Neural crest cell (in vitro differentiated cells): ENCODE results near the gene SCN8A. TPM values are rescaled to one million over a fixed set of nuclear protein-coding genes. Genes with fewer than 3 reads are reported as not detected.
"Not testable (repeated sequence)": the region's sequence is repeated elsewhere in the genome, so short reads cannot be mapped to it uniquely, and the experiment has no call there.

ENCODE experiments used
- DNase-seq: peaks from one replicate; pipeline ENCODE4 v3.0.0; 2021; ENCODE audit warnings: low read depth, mixed read lengths, low spot score
- H3K27ac Mint-ChIP-seq: one replicate; pipeline ENCODE4 v1.8.0; 2021; ENCODE audit warnings: mild to moderate bottlenecking, mixed read lengths; ENCODE audit not compliant: unreplicated experiment
- H3K27me3 Mint-ChIP-seq: 2 replicates; pipeline ENCODE4 v1.8.0; 2021; ENCODE audit warnings: low read depth, mild to moderate bottlenecking, mixed read lengths
- H3K36me3 Mint-ChIP-seq: 2 replicates; pipeline ENCODE4 v1.8.0; 2021; ENCODE audit warnings: low read depth, mild to moderate bottlenecking, mixed read lengths
- H3K4me1 Mint-ChIP-seq: 2 replicates; pipeline ENCODE4 v1.8.0; 2021; ENCODE audit warnings: mixed read lengths
- H3K4me3 Mint-ChIP-seq: one replicate; pipeline ENCODE4 v1.8.0; 2021; ENCODE audit warnings: mild to moderate bottlenecking, mixed read lengths
- H3K9me3 Mint-ChIP-seq: 2 replicates; pipeline ENCODE4 v1.8.0; 2021; ENCODE audit warnings: mixed read lengths
- CTCF ChIP-seq: fragments of 200-600 bp; sonication (generic); conservative IDR thresholded peaks from 2 replicates; pipeline ENCODE4 v1.5.0; 2021; ENCODE audit warnings: antibody characterized with exemption, mild to moderate bottlenecking
- total RNA-seq: library from RNA; stranded (reverse); gene quantifications from 2 replicates; pipeline ENCODE4 v1.2.1, GENCODE V29; 2021

SCN8A gene
- total RNA-seq, 1 donor from 2014 or later: 13.0 TPM

- H3K9me3 Mint-ChIP-seq: no peaks in the 10 kb centered on the region
- H3K4me3 Mint-ChIP-seq: no peak overlapping the region
- peaks cover 30% of the 10 kb centered on the region for H3K36me3 Mint-ChIP-seq
- no peak for TF ChIP-seq CTCF
- no peak overlapping the region for H3K27ac Mint-ChIP-seq
- no peaks in the 10 kb centered on the region for H3K27me3 Mint-ChIP-seq
- DNase-seq: no peak
- H3K4me1 Mint-ChIP-seq: no peaks in the 10 kb centered on the region
These were observed 201.4 kb downstream of the SCN8A start for GRCh38 chr12:51792417-51792816.

- H3K9me3 Mint-ChIP-seq: no peaks in the 10 kb centered on the region
- H3K4me1 Mint-ChIP-seq: no peaks in the 10 kb centered on the region
- H3K4me3 Mint-ChIP-seq: no peak overlapping the region
- H3K27ac Mint-ChIP-seq: no peak overlapping the region
- no peak for TF ChIP-seq CTCF
- peaks cover 32% of the 10 kb centered on the region for H3K36me3 Mint-ChIP-seq
- DNase-seq: no peak
- H3K27me3 Mint-ChIP-seq: no peaks in the 10 kb centered on the region
These were observed 202.2 kb downstream of the SCN8A start for GRCh38 chr12:51793201-51793600.

GRCh38 chr12:51797301-51797700, 206.3 kb downstream of the SCN8A start:
- H3K36me3 Mint-ChIP-seq: peaks cover 24% of the 10 kb centered on the region
- H3K4me3 Mint-ChIP-seq: no peak overlapping the region
- no peaks in the 10 kb centered on the region for H3K4me1 Mint-ChIP-seq
- no peak for DNase-seq
- H3K27ac Mint-ChIP-seq: no peak overlapping the region
- H3K9me3 Mint-ChIP-seq: no peaks in the 10 kb centered on the region
- no peaks in the 10 kb centered on the region for H3K27me3 Mint-ChIP-seq
- no peak for TF ChIP-seq CTCF

- not testable (repeated sequence) for DNase-seq, H3K27ac Mint-ChIP-seq, H3K27me3 Mint-ChIP-seq, H3K4me1 Mint-ChIP-seq, H3K9me3 Mint-ChIP-seq, H3K4me3 Mint-ChIP-seq
- peaks cover 21% of the 10 kb centered on the region for H3K36me3 Mint-ChIP-seq
These were observed 207.0 kb downstream of the SCN8A start for GRCh38 chr12:51798051-51798450.

- Mint-ChIP-seq H3K27me3 (no peaks in the 10 kb centered on the region), H3K36me3 (peaks cover 17% of the 10 kb centered on the region), H3K4me3 (no peak overlapping the region), H3K4me1 (no peaks in the 10 kb centered on the region), H3K27ac (no peak overlapping the region), H3K9me3 (no peaks in the 10 kb centered on the region)
- no peak for DNase-seq
- no peak for TF ChIP-seq CTCF
These were observed 207.5 kb downstream of the SCN8A start for GRCh38 chr12:51798501-51798900.

GRCh38 chr12:51801027-51801426, 210.0 kb downstream of the SCN8A start:
- H3K27me3 Mint-ChIP-seq: no peaks in the 10 kb centered on the region
- no peak overlapping the region for H3K27ac Mint-ChIP-seq
- no peak overlapping the region for H3K4me3 Mint-ChIP-seq
- no peak for DNase-seq
- TF ChIP-seq CTCF: no peak
- peaks cover 10% of the 10 kb centered on the region for H3K36me3 Mint-ChIP-seq
- no peaks in the 10 kb centered on the region for H3K4me1 Mint-ChIP-seq
- H3K9me3 Mint-ChIP-seq: no peaks in the 10 kb centered on the region
